Fibroblast of skin of abdomen (primary cell): ENCODE measurements around the gene PCP2.
A peak's percentile ranks its signal among the peaks of the same experiment; 100 is the strongest.

ENCODE experiments used
- DNase-seq: peaks from one replicate; pipeline ENCODE4 v3.0.0-alpha.2; 2013

Gene PCP2

DNA sequence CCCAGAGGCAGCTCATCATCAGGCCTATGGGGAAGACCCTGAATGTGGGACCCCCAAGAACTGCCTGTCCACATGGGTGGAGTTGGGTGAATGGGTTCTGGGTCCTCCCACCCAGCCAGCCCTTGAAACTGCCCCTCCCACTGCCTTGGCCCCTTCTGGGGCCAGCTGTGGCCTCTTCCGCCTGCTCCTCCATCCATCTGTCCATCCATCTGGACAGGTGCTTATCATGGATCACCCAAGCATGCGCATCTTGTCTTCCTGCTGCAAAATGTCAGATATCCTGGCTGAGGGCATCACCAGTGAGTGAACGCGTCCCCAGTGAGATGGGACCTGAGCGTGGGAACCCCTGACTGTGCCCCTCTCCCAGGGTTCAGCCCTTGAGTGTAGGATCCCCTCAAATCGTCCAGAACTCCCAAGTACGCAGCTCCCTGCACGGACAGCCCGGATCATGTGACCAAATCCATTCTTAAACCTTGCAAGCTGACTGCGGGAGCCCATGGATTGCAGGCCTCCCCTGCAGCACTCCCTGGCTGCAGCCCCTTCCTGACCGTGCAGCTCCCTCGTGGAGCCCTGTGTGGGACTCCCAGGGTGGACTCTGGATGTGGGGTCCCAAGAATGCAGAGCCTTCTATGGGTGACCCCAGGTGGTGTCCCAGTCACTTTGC is 5.4 kb upstream of the PCP2 start:
- DNase-seq: no peak

DNA sequence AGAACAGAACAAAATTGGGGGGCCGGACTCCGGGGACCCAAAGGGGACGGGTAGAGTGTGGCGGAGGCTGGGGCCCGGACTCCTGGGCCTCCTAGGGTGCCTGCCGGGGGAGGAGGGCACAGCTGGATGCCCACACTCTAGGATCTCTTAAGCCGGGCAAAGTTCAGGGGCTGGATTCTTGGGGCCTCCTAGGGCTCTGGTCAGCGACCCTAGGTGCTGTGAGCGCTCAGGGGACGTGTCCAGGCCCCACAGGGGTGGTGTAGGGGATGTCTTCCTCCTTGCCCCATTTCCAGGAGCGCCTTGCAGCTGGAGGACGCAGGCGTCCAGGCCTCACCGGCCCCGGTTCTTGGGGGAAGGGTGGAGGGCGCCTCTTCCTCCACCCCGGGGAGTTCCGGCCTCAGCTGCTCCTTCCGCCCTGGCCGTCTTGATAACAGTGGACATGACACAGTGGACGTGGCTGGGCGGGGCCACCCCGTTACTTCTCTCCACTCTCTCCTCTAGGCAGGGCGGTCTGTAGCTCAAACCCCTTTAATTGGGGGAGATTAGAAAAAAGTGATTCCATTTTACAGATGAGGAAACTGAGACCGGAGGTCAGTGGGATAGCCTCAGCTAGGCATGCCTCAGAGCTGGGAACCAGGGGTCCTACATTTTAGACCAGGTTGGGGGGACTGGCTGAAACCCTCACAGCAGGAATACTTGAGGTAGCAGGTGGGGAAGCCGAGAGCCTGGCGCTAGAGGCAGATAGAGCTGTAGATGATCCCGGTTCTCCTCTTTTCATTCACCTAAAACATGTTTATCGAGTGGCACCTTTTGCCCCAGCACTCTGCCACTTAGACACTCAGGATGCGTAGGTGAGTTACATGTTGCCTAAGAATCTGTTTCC is 4.1 kb upstream of the PCP2 start:
- DNase-seq: no peak

DNA sequence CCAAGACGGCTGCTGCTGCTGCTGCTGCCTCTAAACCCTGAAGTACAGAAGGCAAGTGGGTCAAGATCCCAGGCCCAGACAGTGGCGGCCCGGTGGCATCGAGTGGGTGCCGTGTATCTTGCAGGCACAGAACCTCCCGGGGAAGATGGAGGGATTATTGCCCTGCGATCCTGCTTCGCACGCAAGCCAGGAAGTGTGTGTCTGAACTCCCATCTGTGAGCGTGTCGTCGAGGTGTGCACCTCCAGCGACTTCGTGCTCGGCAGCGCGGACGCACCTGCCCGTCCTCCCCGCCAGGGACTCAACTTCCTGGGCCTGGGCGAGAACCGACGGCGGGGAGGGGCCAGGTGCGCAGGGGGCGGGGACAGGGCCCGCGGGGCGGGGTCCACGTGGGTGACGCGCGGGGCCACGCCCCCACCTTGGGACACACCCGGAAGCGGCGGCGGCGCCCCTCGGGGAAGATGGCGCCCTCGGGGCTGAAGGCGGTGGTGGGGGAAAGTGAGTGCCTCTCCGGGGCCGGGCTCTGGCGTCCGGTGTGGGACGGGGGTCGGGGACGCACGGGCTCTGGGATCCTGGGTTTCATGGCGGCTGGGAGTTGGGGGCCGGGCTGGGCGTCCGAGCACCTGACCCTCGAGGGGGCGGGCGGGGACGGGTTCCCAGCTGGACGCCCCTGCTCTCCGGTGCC is 3.3 kb upstream of the PCP2 start, which contains the start of gene STXBP2:
TSS of gene STXBP2 (plus strand) at position 420 of the 683 bp plus-strand sequence. CDS start at position 460, 40 bp downstream.
- no peak for DNase-seq

DNA sequence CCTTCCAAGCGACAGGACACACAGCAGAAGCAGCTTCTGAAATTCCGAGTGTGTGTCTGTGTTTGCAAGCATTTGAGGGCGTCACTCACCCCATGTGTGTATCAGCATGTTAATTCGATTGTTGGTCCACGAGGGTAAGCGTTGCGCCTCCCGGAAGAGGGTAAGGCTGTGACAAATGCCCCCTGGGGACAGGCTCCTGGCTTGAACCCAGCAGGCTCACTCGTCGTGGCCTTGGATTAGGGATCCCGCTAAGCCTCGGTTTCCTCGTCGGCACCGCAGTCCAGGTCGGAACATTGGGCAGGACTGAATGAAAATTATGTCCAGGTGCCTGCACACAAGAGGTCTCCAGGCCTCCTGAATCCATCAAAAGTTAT is 2.8 kb upstream of the PCP2 start:
- DNase-seq: no peak

DNA sequence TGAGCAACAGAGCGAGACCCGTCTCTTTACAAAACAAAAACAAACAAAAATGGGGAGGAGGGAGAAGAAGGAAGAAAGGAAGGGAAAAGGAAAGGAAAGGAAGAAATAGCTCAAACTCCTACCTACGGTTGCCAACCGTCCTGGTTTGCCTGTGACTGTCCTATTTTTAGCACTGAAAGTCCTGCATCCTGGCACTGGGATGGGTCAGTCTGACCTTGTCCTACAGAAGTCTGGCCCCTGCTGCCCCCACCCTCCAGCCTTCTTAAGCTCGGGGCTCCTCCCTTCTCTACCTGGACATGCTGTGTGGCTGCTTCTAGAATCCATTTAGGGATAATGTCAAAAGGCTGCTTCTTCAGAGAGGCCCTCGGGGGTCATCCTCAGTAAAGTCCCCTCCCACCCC is 2.2 kb upstream of the PCP2 start:
- no peak for DNase-seq

- no peak for DNase-seq
Measured at GRCh38 chr19:7632340-7633203, 947 bp downstream of the PCP2 start.

GRCh38 chr19:7631577-7631976 is 1.9 kb downstream of the PCP2 start:
- DNase-seq: no peak

- peak; percentile 99 for DNase-seq
Measured at GRCh38 chr19:7629347-7630054, 4.0 kb downstream of the PCP2 start, which contains the start of the genes PET100 and XAB2. TSS of gene PET100 (plus strand) at chr19:7629793. CDS start at chr19:7629834, 41 bp downstream. TSS of gene XAB2 (minus strand) at chr19:7629545. CDS start at chr19:7629527, 18 bp downstream.

GRCh38 chr19:7628589-7629311 is 4.8 kb downstream of the PCP2 start:
- DNase-seq: no peak

DNA sequence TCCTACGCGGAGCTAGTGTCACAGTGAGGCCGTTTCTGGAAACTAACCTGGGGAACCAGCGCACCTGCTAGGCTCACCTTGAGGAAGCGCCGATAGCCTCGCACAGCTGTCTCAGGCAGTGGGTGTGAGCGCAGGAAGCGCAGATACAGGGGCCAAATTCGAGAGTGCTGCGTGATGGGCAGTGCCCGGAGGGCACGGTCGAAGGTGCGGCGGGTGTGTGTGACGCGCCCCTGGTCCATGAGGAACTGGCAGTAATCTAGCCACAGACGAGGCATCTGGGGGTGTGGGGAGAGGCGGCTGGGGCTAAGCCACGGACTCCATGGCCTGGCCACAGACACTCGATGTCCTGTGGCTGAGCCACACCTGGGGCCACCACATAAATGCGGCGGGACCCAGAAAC is 6.4 kb downstream of the PCP2 start:
- DNase-seq: no peak

- no peak for DNase-seq
Measured at GRCh38 chr19:7625763-7626372, 7.7 kb downstream of the PCP2 start.

DNA sequence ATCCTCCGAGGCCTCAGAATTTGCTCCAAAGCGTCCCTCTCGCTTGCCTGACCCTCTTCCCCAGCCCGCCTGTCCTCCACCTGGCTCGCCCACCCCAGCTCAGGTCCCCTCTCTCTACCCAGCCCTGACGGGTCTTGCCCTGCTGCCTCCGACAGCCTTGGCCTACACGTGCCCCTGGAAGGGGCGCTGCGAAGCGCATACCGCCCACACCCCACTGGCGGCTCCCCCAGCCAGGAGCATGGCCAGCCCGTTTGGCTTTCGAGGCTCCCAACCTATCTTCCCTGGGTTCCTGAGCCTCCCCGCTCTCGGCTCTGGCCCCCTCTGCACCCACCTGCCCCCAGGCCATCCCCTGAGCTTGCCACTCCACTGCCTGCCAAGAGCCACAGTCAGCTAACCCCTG is 8.7 kb downstream of the PCP2 start:
- no peak for DNase-seq

- DNase-seq: no peak
Measured at GRCh38 chr19:7623725-7624603, 9.6 kb downstream of the PCP2 start.

GRCh38 chr19:7622933-7623685 is 10.4 kb downstream of the PCP2 start:
- no peak for DNase-seq

DNA sequence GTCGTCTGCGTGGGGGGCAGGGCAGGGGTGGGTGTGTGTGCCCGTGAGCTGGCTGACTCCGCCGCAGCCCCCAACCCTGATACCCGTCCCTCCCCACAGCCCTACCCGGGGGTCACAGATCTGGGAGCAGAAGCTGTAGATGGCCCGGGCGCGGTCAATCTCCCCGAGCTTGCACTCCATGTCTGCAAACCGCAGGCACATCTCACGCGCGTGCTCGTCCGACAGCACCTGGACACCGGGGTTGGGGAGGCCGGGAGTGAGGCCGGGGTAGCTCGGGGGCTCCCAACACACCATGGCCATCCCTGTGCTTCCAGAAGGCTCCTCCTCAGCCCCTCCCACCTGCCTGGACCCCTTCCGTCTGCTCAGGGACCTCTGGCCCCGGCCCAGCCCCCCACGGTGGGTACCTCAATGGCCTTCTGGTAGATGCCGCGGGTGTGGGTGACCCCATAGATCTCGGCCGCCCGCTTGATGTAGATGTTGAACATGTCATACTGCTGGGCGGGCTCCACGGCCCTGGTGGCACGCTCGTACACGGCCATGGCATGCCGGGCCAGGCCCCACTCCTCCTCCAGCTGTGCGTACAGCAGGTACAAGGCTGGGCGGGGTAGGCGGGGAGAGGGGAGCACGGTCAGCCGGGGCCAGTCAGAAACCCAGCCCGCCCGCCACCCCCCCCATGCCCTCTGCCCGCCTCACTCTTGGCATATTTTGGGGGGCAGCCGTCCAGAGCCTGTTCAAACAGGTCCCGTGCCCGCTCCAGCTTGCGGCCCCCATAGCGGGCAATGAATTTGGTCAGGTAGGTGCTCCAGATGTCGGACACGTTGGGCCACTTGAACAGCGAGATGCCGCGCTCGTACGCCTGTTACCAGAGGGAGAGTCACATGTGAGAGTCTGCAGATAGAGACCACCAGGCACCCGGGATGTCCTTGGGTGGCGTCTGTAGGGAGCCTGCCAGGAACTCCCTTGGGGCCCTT is 12.8 kb downstream of the PCP2 start:
- no peak for DNase-seq

- no peak for DNase-seq
Measured at GRCh38 chr19:7619671-7620441, 13.7 kb downstream of the PCP2 start.
